DND-41 (cell line): ENCODE results near the gene CLDN7.

ENCODE experiments used
- CTCF ChIP-seq: IDR thresholded peaks from 2 replicates; pipeline ENCODE4 v1.5.1; 2012; ENCODE audit warnings: borderline replicate concordance, low read length, moderate library complexity, mild to moderate bottlenecking; ENCODE audit not compliant: poor library complexity, severe bottlenecking; ENCODE audit errors: extremely low read depth
- EZH2 ChIP-seq: IDR thresholded peaks from 3 replicates; pipeline ENCODE4 v1.6.1; 2012; ENCODE audit warnings: borderline replicate concordance, low read depth, mild to moderate bottlenecking, moderate library complexity, low read length, inconsistent platforms; ENCODE audit not compliant: severe bottlenecking

DNA sequence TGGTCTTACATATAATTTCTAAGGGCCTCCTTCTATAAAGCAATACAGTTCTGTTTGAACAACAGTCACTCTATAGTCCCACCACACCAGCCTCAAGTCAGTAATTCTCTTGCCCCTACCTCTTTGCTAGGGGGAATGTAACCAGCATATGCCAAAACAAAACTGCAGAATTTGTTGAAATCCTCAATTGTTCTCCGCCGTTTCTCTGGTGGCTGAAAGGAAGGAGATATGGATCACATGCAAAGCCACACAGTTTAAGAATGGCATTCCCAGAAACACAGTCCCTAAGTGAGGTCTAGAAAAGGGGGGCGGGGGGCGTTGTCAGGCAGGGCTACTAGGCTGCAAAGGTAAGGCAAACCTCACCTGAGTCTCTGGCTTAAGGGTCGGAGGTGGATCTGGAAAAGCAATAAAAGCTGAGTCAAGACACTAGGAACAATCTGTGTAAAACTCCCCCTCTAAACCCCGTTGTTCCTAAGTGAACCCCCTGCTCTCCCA is 25.0 kb downstream of the CLDN7 start:
- TF ChIP-seq EZH2 (no peak), CTCF (no peak)
